HG03097 (cell line): Measurements from ENCODE around the gene CXCL17.

Source experiments
- ATAC-seq: cut with Tn5 transposase; IDR thresholded peaks from one replicate; pipeline ENCODE4 v1.9.1; 2021; ENCODE audit not compliant: unreplicated experiment, low FRiP score

The CXCL17 gene

DNA sequence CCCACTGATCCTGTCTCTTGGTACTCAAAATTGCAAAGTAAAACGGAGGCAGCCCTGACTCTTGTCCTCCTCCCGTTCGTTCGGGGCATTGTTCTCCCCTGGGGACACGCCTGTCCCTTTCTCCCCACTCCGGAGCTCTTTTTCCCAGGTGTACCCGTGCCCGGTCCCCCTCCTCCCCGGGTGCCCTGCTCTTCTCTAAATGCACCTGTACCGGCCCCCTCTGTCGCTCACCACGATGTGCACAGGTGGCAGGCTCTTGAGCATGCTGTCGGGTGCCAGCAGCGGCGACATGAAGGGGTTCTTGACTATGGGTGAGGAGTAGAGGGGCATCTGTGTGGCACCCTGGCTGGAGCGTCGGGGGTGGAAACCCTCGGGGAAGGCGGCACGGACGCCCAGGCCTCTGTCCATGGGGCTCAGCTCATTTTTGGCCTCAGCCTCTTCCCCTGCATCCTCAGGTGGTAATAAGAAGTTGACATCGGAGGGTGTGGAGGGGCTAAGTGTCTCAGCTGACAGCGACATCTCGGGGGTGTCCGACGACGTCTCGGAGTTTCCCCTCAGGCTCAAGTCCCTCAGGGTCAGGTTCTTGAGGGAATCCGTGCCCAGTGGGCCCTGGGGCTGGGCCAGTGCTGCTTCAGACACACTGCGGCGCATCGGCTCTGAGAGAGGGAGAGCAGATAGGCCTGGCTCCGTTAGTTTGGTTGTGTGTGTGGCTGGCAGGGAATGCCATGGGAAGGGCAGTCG is 40.2 kb downstream of the CXCL17 start:
- no peak for ATAC-seq

DNA sequence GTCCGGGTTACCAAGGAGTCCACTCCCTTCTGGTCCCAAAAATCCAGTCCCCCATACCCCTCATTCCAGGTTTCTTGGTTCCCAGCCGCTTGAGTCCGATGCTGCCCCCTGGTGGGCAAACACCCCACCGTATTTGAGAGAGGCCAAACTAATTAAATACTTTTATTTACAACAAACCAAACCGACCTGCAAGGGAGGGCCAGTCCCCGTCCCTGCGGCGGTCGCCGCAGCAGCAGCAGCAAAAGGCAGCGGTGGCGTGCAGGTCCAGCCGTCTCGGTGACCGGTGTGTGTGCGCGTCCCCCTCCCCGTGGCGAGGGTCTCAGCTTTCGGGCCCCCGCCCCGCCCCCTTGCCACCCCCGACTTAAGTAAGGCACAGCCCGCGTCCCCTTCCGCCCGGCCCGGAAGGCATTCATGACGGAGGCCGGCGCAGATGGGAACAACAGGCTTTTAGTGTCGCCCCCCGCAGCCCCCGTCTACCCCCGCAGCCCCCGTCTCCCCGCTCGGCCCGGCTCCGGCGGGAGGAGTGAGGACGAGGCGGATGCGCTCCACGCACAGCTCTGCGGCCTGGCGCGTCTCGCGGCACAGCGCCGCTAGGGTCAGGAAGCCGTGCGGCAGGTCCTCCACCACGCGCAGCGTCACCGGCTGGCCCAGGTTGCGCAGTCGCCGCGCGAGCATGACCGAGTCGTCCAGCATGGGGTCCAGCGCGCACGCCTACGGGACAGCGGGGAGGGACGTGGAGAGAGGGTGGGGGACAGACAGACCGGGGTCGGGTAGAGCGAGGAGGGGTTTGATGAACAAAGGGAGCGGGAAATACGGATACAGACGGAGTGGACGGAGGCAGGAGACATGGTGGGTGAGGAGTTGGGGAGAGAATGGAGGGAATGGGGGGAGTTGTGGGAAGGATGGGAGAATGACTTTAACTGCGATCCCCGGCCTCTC is 41.1 kb downstream of the CXCL17 start:
- no peak for ATAC-seq

DNA sequence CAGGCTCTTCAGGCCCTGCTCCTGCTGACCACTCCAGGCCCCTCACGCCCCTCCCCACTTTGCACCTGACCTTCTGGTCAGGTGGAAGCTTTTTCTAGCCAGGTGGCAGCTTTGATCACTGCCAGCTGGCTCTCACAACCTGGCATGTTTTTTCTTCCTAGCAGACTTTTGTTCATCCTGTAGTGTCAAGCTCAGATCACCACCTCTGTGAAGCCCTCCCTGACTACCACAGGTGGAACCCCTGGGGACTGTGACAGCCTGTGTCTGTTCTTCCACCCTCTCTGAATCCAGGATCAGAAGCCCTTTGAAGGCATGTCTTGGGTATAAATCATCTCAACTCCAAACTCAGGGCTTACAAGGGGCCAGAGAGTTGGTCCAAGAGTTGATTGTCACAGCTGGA is 42.3 kb downstream of the CXCL17 start:
- ATAC-seq = no peak

DNA sequence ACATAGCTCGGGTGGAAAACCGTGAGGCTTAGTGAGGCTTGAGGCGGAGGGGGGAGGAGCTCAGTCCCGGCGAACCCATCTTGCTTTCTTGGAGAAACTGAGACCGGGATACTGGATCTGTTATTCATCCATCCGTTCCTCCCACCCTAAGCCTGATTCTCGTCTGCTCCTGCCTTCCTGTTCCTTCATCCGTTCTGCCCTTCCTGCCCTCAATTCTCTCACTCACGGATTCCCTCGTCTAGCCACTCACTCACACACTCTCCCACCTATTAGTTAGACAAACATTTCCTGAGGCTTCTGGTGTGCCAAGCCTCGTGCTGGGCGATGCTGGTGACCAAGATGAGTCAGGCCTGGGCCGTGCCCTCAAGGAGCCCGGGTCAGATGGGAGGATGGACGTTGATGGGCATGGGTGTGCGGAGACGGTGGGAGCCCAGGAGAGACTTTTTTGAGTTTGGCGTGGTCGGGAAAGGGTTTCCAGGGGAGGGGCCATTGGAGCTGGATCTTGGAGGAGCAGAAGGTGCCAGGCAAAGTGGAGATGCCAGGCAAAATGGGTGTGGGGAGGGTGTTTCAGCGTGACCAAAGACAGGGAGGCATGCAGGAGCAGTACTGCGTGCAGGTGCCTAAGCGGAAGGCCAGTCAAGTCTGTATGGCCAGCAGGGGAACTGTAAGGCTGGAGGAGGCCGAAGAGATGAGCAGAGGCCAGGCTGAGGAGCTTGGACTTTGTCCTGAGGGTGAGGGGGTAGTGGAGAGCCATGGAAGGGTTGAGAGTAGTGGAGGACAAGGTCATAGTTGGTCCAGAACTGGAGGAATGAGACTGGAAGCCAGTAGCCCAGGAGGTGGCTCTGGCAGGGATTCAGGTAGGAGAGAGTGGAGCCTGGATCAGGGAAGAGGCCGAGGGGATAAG is 45.2 kb downstream of the CXCL17 start:
- ATAC-seq = no peak

DNA sequence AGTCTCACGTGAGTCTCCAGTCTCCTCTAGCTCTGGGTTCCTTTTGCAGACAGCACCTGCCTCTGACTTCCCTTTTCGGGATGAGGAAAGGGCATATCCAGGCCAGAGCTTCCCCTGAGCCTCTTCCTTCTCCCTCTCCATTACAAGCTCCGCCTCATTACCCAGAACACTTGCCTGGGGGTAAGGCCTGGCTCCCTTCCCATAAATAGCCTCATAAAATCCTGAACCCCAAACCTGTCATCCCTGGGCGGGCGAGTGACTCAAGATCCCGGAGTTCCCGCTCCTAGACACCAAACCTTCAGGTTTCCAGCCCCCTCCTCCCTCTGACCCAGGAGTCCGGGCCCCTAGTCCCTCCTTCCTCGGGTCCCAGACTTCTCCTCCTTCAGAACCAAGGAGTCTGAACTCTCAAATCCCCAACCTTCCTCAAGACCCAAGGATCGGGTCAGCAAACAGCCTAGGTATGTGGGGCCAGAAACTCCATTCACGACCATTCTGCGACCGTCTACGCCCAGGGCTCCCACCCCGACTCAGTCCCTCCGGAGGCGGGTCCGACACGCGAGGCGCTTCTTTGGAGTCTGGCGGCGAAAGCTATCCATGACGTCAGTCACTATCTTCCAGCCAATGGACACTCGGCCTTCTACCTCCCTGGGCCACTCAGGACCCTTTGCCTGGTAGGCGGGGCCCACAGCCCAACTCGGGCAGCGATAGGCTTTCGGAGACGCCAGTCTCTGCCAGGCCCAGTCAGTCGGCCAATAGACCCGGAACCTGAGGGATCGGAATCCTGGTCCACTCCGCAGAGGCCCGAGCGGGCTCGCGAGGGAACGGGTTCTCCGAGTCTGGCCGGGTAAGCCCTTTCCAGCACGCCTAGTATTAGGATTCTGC is 46.1 kb downstream of the CXCL17 start:
- ATAC-seq = peak; percentile 90

DNA sequence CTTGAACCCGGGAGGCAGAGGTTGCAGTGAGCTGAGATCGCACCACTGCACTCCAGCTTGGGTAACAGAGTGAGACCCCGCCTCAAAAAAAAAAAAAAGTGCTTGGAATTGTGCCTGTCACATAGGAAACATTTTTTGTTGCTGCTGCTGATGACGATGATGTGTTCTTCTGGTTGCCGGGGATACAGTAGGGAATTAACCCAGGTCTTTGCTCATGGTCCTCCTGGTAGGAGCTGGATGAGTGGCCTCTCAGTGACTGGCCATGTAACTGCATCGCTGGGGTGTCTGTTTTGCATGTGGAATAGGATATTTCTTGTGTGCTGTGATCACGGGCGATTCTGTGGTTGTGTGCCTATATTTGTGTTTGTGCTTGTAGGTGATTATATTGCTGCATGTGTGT is 48.0 kb downstream of the CXCL17 start:
- no peak for ATAC-seq

DNA sequence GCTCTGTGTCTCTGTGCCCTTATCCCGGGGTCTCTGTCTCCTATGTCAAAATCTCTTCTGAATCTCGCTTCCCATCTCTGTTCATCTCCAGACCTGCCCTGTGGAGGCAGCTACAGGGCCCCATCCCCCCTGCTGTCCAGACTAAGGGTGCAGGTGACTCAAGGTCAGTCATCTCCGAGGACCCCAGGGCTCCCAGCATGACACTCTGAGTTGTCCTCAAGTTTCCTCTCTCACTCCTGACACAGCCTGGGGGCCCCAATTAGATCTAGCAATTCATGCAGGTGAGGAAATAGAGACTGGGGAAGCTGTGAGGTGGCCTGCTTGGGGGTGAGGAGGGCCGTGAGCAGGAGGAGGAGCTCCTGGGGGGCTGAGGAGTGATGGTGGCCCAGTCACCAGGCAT is 50.6 kb downstream of the CXCL17 start:
- ATAC-seq = no peak

DNA sequence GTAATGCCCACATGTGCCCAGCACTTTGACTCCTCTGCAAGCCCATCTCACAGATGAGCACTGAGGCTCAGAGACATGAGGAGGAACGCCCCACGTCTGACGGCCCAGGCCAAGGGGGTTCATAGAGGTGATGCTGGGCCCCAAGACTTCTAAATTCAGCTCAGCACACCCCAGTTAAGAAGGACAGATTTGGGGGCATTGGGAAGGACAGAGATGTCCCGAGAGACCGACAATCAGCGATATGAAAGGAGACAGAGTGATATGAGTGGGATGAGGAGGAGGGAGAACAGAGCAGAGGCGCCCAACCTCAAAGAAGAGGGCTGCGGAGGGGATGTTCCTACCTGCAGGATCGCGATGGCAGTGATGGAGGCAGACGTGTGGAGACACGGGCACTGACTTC is 52.8 kb downstream of the CXCL17 start, which contains the start of gene CNFN:
TSS of gene CNFN (minus strand) at position 399 of the 400 bp plus-strand sequence. CDS start 1,260 bp downstream, outside the sequence.
- no peak for ATAC-seq

DNA sequence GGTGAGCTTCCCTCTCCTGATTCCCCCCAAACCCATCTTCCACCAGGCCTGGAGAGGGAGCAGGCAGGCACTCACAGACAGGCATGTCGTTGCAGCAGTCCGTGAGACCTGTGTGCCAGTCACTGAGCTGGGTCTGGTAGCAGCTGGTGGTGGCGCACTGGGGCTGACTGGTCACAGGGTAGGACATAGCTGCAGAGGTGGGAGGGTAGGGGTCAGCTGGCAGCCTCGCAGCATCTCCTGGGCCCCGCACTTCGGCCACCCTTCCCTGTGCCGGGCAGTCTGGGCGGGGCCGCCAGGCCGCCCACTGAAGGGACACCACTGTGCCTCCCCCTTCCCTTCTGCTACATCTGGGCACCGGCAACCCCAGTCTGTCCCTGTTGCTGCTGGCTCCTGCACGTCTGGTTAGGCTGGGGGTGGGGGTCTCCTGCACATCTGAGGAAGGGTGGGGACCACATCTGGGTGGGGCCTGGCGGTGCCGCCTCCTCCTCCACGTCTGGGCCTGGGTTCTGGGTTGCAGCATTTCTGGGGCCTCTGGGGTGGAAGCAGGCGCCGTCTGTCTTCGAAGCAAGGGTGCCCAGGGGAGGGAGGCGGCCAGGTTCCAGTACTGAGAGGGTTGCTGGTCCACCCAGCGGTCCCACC is 53.8 kb downstream of the CXCL17 start:
- no peak for ATAC-seq

DNA sequence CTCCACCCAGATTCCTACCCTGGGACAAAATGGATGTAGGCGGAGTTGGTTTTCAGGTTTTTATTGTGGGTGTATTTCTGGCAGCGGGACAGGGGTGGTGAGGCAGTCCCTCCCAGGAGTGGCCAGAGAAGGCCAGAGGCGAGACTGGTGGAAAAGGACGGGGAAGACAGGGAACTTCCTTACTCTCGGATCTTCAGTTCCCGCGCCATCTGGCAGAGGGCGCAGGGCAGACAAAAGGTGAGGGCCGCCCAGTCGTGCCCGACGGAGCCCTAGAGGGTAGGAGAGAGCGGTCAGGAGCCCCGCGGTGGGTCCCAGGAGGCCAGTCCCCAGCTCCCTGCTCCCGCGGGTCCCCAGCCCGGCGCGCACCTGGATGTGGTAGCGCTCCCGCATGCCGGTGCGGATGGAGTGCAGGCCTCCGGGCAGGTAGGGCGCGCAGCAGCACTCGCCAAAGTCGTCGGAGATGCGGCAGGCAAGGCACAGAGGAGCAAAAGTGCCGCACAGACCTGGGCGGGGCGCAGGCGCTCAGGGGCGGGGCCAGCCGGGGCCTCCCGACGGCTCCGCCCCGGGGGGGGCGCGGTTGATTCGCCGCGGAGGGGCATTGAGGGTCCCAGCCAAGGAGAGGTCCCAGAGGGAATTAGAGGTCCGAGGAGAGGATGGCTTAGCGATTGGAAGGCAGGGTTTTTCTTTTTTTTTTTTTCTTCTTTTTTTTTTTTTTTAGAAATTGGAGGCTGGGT is 55.6 kb downstream of the CXCL17 start:
- ATAC-seq = no peak

DNA sequence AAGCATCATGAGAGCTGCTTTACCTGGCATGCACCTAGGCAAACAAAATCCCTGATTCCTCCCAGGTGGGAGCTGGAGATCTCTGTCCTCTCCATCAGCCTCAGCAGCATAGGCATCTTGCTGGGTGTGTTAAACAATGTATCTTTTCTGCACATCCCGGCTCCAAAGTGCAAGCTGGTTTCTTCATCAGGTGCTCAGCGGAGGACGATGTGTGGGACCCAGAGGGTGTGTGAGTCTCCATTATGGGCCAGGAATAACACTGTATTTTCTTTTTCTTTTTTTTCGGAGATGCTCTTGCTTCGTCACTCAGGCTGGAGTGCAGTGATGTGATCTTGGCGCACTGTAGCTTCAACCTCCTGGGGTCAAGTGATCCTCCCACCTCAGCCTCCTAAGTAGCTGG is 62.6 kb downstream of the CXCL17 start:
- ATAC-seq = no peak
